Kidney (tissue), 14 donors: ENCODE measurements around the gene HMCES. TPM values are rescaled to one million over a fixed set of nuclear protein-coding genes. Genes with fewer than 3 reads are reported as not detected.
"Not testable (repeated sequence)": the region's sequence is repeated elsewhere in the genome, so short reads cannot be mapped to it uniquely, and the experiment has no call there.

Source experiments
- DNase-seq, 5 donors: peaks; one replicate each; pipeline ENCODE4 v3.0.0-alpha.2; 2013 to 2020
- FAIRE-seq: peaks from 2 replicates; lab custom pipeline; 2012; peaks lifted over from hg19 to GRCh38; lab: Jason Lieb, UNC
- H3K27ac ChIP-seq, 2 donors: one replicate each; pipeline ENCODE4 v1.7.0; 2013; ENCODE audit warnings: low read depth in 2 of 2, low read length in 2 of 2, inconsistent platforms in 1 of 2
- H3K27me3 ChIP-seq: one replicate; pipeline ENCODE4 v1.7.1; 2013; ENCODE audit warnings: low read length, inconsistent platforms; ENCODE audit not compliant: control insufficient read depth, insufficient read depth
- H3K36me3 ChIP-seq, 3 donors: one replicate each; pipeline versions ENCODE4 v1.7.0 to v1.7.1; 2013; ENCODE audit warnings: low read length in 3 of 3, control low read depth in 1 of 3, inconsistent platforms in 1 of 3; ENCODE audit not compliant: insufficient read depth in 3 of 3, control insufficient read depth in 2 of 3
- H3K4me1 ChIP-seq, 3 donors: one replicate each; pipeline versions ENCODE4 v1.7.0 to v1.7.1; 2013; ENCODE audit warnings: low read length in 3 of 3, inconsistent platforms in 1 of 3, low read depth in 1 of 3; ENCODE audit not compliant: control insufficient read depth in 2 of 3, insufficient read depth in 2 of 3
- H3K4me3 ChIP-seq, 3 donors: one replicate each; pipeline versions ENCODE4 v1.7.0 to v1.8.1; 2013; ENCODE audit warnings: low read length in 3 of 3, control low read depth in 1 of 3, inconsistent platforms in 1 of 3
- H3K9ac ChIP-seq, 3 donors: one replicate each; pipeline versions ENCODE4 v1.7.0 to v1.7.1; 2013; ENCODE audit warnings: low read length in 3 of 3, control low read depth in 1 of 3, inconsistent platforms in 1 of 3
- H3K9me3 ChIP-seq, 3 donors: one replicate each; pipeline versions ENCODE4 v1.7.0 to v1.7.1; 2013; ENCODE audit warnings: low read length in 3 of 3, control low read depth in 1 of 3, inconsistent platforms in 1 of 3; ENCODE audit not compliant: control insufficient read depth in 2 of 3, insufficient read depth in 1 of 3
- intact Hi-C: fragments of 100-400 bp; cut with DNase I; formaldehyde crosslinking; loops from one replicate; pipeline ENCODE4 v1.11.1; 2022
- polyA plus RNA-seq: library from polyadenylated mRNA; stranded (reverse); fragments of 350-450 nt; fragmentation: Illumina TruSeq; extraction: RNeasy Lipid Tissue Mini Kit (QIAGEN cat#74804); gene quantifications from one replicate; pipeline ENCODE4 v1.2.3, GENCODE V29; 2014; ENCODE audit warnings: low read depth, low replicate concordance; ENCODE audit not compliant: insufficient read depth
- total RNA-seq: library from RNA; stranded (reverse); fragmentation: NEBNext Ultra II Directional; extraction: Animal tissue kit (Norgen Biotek cat#: 25700); gene quantifications from one replicate; pipeline ENCODE4 v1.2.1, GENCODE V29; 2021
- TF ChIP-seq, protein P1 (sequence below): IDR thresholded peaks from 3 replicates; pipeline ENCODE4 v1.5.1; 2012; ENCODE audit warnings: mild to moderate bottlenecking, moderate library complexity, borderline replicate concordance; ENCODE audit not compliant: insufficient read depth; ENCODE audit errors: extremely low read depth
- donor health status: control.
- donor health status: control.
- donor health status: control.
- donor health status: control.
- donor health status: control.
- donor health status: DM: yes; HTN: yes; CAD: no.
- donor health status: Normal renal cell carcinoma (clear cell type).

The HMCES gene
- total and polyA plus RNA-seq, 2 donors from 2014 or later, result 37.4 to 40.1 TPM

- H3K36me3 ChIP-seq, result peaks cover 14 to 72% (median 56%) of the 10 kb centered on the region in 3 donors
- H3K4me1 ChIP-seq, result no peaks in the 10 kb centered on the region
- no peak overlapping the region for H3K27ac ChIP-seq
- DNase-seq (no peak), FAIRE-seq (no peak)
- TF ChIP-seq, protein P1, sequence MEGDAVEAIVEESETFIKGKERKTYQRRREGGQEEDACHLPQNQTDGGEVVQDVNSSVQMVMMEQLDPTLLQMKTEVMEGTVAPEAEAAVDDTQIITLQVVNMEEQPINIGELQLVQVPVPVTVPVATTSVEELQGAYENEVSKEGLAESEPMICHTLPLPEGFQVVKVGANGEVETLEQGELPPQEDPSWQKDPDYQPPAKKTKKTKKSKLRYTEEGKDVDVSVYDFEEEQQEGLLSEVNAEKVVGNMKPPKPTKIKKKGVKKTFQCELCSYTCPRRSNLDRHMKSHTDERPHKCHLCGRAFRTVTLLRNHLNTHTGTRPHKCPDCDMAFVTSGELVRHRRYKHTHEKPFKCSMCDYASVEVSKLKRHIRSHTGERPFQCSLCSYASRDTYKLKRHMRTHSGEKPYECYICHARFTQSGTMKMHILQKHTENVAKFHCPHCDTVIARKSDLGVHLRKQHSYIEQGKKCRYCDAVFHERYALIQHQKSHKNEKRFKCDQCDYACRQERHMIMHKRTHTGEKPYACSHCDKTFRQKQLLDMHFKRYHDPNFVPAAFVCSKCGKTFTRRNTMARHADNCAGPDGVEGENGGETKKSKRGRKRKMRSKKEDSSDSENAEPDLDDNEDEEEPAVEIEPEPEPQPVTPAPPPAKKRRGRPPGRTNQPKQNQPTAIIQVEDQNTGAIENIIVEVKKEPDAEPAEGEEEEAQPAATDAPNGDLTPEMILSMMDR, result no peak
- no peak overlapping the region for H3K9ac ChIP-seq
- H3K27me3 ChIP-seq, result no peaks in the 10 kb centered on the region
- H3K9me3 ChIP-seq, result no peaks in the 10 kb centered on the region
- intact Hi-C loops, result no loop called here
- H3K4me3 ChIP-seq, result no peak overlapping the region
Observed at GRCh38 chr3:129263161-129263910, 15.3 kb upstream of the HMCES start.

- H3K9ac ChIP-seq, H3K9me3 ChIP-seq, H3K27ac ChIP-seq, DNase-seq, H3K27me3 ChIP-seq, intact Hi-C loops, H3K4me3 ChIP-seq, H3K4me1 ChIP-seq, FAIRE-seq: not testable (repeated sequence)
- H3K36me3 ChIP-seq, result peaks cover 20 to 81% (median 62%) of the 10 kb centered on the region in 3 donors
Observed at GRCh38 chr3:129264994-129265393, 13.7 kb upstream of the HMCES start.

GRCh38 chr3:129266651-129267050 lies 12.0 kb upstream of the HMCES start:
- Histone ChIP-seq H3K4me1 (no peaks in the 10 kb centered on the region), H3K9me3 (no peaks in the 10 kb centered on the region), H3K27me3 (no peaks in the 10 kb centered on the region), H3K27ac (no peak overlapping the region), H3K9ac (no peak overlapping the region), H3K4me3 (no peak overlapping the region), H3K36me3 (peaks cover 20 to 80% (median 49%) of the 10 kb centered on the region in 3 donors)
- TF ChIP-seq, protein P1, result no peak
- DNase-seq (no peak), FAIRE-seq (no peak)
- intact Hi-C loops, result no loop called here

DNA sequence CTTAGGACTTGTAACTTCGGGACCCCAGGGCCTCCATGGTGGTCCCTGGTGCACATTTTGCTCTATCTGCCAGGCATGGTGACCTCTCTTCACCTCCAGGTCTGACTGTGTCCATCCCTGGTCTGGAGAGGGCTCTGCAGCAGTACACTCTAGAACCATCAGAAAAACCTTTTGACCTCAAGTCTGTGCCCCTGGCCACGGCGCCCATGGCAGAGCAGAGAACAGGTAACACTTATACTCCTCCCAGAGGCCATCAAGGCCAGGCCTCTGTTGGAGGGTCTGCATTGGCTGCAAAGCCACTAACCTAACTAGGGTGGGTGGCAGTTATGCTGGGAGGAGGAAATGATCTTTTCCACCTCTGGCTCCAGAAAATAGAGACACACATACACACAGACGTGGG lies 10.3 kb upstream of the HMCES start:
- Histone ChIP-seq H3K9ac (no peak overlapping the region), H3K36me3 (peaks cover 18 to 85% (median 52%) of the 10 kb centered on the region in 3 donors), H3K9me3 (no peaks in the 10 kb centered on the region), H3K27ac (no peak overlapping the region), H3K27me3 (no peaks in the 10 kb centered on the region), H3K4me1 (no peaks in the 10 kb centered on the region), H3K4me3 (no peak overlapping the region)
- TF ChIP-seq, protein P1, result no peak
- intact Hi-C loops, result no loop called here
- DNase-seq, result no peak
- no peak for FAIRE-seq
